Medulla oblongata (tissue), 1 donor: ENCODE data around the gene IGFBP6.

ENCODE experiments used
- DNase-seq: peaks from one replicate; pipeline ENCODE4 v3.0.0-alpha.2; 2015; ENCODE audit errors: extremely low spot score

Gene IGFBP6

DNA sequence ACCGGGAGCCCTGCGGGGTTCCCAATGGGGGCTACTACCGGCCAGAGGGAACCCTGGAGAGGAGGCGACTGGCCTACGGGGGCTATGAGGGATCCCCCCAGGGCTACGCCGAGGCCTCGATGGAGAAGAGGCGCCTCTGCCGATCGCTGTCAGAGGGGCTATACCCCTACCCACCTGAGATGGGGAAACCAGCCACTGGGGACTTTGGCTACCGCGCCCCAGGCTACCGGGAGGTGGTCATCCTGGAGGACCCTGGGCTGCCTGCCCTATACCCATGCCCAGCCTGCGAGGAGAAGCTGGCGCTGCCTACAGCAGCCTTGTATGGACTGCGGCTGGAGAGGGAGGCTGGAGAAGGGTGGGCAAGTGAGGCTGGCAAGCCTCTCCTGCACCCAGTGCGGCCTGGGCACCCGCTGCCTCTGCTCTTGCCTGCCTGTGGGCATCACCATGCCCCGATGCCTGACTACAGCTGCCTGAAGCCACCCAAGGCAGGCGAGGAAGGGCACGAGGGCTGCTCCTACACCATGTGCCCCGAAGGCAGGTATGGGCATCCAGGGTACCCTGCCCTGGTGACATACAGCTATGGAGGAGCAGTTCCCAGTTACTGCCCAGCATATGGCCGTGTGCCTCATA, 37.9 kb upstream of the IGFBP6 start:
- DNase-seq, result no peak

DNA sequence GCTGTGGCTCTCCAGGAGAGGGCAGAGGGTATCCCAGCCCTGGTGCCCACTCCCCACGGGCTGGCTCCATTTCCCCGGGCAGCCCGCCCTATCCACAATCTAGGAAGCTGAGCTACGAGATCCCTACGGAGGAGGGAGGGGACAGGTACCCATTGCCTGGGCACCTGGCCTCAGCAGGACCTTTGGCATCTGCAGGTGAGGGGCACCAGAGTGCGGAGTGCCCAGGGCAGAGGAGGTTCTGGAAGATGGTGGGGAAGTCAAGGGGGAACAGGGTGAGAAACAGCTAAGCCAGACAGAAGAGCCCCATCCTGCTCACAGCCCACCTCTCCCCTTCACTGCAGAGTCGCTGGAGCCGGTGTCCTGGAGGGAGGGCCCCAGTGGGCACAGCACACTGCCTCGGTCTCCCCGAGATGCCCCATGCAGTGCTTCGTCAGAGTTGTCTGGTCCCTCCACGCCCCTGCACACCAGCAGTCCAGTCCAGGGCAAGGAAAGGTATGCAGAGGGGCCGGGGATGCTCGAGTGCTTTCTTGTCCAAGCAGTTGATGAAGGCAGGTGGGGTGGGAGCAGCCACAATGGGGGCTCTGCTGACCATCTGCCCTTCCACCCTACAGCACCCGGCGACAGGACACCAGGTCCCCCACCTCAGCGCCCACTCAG, 37.3 kb upstream of the IGFBP6 start:
- no peak for DNase-seq

DNA sequence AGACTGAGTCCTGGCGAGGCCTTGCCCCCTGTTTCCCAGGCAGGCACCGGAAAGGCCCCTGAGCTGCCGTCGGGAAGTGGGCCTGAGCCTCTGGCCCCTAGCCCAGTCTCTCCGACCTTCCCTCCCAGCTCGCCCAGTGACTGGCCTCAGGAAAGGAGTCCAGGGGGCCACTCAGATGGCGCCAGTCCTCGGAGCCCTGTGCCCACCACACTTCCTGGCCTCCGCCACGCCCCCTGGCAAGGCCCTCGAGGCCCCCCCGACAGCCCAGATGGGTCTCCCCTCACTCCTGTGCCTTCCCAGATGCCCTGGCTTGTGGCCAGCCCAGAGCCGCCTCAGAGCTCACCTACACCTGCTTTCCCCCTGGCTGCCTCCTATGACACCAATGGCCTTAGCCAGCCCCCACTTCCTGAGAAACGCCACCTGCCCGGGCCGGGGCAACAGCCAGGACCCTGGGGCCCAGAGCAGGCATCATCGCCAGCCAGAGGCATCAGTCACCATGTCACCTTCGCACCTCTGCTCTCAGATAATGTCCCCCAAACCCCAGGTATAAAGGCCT, 36.7 kb upstream of the IGFBP6 start:
- DNase-seq, result no peak

DNA sequence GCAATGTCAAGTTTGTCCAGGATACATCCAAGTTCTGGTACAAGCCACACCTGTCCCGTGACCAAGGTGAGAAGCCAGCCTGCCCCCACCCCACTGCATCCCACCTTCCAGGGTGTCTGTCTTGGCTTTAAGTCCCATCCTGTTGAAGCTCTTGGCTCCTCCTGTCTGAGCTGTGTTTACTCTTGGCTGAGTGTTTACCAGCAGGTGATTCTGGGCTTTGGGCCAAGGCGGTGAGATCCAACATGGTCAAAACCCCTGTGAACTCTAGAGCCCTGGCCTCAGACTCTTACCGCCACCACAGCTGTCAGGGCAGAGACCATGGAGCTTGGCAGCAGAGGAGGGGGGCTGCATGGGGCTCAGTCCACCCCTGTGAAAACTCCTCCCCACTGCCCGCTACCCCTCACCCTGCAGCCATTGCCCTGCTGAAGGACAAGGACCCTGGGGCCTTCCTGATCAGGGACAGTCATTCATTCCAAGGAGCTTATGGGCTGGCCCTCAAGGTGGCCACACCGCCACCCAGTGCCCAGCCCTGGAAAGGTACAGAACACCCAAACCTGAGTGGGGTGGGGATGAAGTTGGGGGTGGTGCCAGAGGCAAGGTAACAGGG, 36.0 kb upstream of the IGFBP6 start:
- DNase-seq, result no peak

DNA sequence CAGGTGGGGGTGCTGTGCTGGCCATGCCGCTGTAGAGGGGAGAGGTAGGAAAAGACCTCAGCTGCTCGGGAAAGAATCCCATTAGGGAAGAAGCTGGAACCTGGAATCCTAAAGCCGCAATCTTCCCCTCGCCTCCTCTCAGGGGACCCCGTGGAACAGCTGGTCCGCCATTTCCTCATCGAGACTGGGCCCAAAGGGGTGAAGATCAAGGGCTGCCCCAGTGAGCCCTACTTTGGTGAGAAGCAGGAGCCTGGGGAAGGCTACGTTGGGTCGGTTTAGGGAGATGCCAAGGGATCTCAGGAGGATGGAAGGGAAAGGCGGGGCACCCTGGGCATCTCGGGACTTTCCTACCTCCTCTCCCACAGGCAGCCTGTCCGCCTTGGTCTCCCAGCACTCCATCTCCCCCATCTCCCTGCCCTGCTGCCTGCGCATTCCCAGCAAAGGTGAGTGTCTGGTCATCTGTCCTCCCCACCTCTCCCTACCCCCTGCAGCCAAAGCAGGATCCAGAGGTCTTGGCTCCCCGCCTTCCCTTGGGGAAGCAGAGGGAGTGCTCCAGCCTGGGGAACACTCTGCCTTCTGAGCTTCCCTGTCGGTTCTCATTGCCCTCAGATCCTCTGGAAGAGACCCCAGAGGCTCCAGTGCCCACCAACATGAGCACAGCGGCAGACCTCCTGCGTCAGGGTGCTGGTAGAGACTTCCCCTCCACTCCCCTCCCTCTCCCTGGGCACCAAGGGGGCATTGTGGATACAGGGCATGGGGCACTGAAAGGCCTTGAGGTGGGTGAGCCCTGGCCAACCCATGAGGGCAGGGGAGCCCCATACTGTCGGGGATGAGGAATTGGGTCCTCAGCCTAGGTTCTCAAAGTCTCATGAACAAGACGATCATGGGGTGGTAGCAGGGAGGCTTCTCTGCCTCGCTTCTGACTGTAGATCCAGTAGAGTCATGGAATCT, 35.2 kb upstream of the IGFBP6 start:
- no peak for DNase-seq

DNA sequence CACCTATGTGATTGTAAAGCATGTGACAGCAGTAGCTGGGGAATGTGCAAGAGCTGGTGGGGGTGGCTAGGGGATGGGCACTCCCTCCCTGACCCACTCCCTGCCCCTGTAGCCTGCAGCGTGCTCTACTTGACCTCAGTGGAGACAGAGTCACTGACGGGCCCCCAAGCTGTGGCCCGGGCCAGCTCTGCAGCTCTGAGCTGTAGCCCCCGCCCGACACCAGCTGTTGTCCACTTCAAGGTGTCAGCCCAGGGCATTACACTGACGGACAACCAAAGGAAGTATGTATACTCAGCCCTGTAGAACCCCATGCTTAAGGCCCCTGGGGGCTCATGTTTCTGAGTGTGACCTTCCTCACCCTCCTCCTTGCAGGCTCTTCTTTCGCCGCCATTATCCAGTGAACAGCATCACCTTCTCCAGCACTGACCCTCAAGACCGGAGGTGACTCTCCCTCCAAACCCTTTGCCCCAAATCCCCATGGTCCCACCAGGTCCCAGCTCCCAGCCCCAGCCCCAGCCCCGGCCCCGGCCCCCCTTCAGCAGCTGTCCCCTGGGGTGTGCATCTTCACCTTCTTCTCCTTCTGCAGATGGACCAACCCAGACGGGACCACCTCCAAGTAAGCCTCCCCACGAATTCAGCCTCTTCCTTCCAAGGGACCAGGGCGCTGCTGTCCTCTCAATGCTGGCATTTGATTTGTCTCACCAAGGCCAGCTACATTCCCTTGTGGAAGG, 34.3 kb upstream of the IGFBP6 start:
- no peak for DNase-seq

DNA sequence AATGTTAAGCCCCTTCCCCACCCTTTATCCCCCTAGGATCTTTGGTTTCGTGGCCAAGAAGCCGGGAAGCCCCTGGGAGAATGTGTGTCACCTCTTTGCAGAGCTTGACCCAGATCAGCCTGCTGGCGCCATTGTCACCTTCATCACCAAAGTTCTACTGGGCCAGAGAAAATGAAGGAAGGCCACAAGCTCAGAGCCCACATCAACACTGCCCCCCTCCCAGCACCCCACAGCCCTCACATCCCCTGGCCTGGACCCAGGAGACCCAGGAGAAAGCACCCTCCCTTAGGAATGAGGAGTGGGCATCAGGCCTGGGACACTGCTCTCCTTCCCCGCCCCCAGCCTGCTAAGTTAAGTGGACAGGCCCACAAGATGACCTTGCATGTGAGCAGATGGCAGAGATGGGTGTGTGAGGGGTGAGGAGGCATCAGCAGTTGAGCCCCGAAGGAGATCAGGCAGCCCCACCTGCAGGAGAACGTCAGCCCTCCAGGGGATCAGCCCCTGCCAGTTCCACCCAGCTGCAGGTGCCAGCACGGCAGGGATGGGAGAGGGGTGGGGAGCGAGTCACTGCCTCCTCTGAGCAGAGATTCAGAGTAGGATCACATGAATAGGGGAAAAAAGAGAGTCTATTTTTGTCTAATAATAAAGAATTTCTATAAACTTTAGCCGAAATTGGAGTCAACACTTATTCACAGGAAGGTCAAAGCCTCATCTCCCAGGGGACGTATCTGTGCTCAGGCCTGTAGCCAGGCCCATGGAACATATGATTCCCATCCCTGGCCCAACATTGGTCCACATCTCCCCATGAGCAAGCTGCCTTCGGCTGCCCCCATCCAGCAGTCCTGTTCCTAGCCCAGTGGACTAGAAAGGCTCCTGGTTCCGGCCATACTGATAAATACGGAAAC, 33.5 kb upstream of the IGFBP6 start:
- DNase-seq, result no peak

DNA sequence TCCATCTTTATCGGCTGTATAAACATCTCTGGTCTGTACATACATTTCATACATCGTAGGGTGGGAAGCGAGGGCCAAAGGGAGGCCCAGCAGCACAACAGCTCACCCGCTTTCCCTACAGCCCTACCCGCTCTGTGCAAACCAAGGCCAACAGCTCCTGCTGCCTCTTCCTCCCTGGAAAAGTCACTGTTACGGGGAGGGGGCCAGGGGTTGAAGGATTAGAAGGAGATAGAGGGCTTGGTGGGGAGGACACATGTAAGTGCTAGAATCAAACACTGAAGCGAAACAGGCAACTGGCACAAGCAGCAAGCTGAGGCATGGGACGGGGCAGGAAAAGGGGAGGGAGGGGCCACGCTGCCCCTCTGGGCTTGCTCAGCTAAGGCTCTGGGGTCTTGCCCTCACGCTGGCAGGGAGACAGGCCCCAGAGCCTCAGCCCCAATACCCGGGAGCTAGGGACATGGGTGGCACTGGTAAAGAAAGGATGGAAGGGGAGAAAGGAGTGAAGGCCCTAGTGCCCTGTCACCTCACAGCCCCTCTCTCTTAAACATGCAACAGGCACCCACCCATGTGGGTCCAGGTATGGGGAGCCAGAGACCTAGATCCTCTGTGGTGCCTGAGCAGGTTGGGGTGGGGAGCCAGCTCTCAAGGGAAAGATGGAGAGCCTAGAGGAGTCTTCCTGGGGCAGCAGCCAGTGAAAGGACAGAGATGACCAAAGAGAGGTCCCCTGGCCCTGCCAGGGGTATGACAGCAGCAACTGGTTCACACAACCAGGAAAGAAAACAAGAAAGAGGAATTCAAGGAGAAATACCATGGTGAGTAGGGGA, 32.6 kb upstream of the IGFBP6 start:
- DNase-seq, result no peak

DNA sequence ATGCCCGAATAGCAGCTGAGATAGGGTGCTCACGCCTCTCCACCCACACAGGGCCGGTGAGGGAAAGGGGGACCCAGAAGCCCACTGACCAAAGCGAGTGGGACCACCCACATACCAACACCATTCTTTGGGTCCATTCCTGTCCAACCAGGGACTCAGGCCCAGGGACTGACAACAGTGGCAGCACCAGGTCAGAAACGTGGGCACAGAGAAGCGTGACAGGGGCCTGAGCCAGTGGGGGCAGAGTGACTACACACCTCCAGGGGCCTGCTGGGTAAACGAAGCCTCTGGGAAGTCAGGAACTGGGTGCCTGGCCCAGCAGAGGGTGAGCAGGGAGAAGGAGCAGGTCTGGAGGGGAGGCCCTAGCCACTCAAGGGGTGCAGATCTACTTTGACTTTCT, 32.0 kb upstream of the IGFBP6 start:
- no peak for DNase-seq

DNA sequence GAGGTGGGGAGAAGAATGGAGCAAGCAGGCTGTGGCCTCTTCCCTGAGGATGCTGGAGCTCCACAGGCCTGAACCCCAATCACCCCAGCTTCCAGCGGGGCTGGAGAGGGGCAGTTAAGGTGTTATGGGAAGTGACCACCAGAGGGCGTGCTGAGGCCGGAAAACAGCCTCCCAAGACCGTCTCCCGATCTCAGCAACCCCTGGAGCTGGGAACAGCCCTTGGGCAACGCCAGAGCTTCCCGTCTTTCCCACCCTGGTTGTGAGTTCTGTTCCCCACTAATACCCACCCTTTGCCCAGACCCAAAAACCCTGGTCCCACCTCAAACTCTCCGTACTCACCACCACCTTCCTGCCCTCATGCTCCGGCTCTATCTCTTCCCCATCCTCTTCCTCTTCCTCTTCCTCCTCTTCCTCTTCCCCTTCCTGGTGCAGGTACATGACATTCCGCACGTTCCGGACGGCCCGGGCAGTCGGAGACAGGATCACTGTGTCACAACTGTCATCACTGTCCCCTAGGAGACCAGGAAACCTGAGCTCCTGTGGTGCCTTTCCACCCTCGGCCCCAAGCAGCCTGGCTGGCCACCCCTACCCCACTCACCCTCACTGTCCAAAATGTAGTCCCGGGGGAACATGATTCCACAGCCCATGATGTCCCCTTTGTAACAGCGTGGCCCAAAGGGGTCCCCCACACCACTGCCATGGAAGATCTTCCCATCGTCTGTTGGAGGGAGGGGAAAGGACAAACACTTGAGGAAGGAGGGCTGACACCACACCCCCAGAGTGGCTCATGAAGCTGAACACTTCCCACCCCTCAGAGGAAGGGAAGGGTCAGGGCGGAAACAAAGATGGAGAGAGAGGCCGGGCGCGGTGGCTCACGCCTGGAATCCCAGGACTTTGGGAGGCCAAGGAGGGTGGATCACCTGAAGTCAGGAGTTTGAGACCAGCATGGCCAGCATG, 31.2 kb upstream of the IGFBP6 start:
- peak; percentile 81 for DNase-seq

DNA sequence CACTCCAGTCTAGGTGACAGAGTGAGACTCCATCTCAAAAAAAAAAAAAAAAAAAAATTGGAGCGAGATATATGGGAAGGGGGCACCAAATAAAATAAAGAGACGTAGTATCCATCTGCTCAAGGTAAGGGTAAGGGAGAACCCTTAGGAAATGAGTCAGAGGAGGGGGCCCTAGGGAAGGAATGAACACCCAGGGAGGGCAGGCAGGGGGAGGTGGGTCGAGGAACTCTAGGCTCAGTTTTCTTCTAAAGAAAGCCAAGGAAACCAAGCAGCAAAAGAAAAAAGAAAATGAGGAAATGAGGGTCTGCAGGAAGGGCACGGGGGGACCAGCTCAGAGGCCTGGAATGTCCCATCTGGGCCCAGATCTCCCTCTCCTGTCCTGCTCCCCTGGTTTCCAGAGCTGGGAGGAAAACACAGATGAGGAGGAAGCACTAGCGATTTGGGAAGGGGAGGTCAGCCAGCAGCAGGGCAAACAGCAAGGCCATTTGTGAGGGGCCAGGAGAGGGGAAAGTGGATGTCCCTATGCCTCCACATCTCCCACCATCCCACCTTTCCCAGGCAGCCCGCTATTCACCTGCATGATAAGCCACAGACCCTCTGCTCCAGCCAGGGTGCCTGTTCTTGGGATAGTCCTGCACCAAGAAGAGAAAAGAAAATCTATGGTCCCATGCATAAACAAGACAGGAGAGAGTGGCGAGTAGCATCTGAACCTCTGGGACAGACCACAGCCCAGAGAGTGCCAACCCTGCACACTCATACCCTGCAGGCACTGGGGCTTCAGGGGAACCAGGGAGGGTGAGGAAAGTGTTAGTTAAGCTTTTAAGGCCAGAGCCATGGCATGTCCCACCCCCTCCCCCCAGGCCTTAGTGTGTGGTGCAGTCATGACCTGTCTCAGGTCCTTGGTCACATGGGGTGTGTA, 30.1 kb upstream of the IGFBP6 start:
- DNase-seq, result no peak

DNA sequence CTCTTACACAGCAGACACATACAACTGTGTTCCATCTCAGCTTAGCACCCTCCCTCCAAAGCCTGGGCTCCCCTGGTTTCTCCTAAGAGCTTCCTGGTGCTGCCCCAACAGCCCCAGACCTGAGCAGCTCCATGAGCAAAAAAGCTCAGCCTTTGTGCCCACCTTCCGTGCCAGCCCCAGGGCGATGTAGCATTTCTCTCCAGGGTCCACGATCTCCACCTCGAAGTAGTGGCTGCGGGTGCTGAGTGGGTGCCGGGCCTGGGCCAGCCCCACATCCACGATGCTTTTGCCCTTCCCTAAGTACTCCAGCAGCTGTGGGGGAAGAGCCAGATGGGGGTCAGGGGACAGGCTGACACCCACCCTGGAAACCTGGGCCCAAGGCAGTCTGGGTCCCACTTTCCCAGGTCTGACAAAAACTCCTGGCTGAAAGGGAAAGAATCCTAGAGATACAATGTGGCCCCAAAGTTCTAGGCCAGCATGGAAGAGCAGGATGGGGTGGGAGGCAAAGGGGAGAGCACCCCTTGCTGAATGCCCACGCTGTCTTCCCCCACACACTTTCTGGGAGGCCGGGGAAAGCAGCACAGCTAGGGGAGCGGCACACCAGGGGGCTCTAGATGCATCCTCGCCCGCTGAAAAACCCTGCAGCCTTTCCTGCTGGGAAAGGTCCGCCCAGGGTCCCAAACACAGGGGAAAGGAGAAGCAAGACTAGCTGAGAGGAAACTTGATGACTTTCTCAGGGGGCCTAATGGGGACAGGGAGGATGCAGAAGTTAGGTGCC, 29.3 kb upstream of the IGFBP6 start:
- no peak for DNase-seq

DNA sequence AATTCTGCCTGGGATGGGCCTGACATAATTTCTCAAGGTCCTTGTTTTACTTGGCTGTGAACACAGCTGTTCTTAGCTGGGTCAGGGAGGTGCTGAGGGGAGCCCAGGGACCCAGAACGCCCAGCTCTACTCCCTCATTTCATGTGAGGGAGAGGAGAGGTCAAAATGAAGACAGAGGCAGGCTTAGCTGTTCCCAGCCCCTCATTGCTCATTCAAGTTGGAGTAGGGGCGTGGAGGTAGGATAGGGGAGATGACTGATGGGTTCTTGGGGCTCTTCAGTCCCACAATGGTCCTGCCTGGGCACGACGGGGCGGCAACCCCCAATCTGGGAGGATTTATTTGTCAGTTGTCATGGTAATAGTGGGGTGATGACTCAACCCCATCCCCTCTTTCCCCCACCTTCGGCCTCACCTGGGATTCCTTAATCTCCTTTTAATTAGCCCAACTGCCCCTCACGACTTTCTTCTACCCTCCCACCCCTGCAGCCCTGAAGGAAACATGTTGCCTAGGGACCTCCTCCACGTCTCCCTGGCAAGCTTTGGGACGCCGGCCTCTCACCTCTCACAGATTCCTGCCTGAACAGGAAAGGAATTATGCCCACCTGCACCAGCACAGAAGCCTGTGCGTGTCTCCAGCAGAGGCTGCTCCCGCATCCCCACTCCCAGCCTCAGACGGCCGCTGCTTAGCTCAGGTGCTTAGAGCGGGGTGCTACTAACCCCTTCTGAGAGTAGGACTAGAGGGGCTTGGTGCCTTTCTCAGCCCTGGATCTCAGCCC, 28.5 kb upstream of the IGFBP6 start:
- no peak for DNase-seq

DNA sequence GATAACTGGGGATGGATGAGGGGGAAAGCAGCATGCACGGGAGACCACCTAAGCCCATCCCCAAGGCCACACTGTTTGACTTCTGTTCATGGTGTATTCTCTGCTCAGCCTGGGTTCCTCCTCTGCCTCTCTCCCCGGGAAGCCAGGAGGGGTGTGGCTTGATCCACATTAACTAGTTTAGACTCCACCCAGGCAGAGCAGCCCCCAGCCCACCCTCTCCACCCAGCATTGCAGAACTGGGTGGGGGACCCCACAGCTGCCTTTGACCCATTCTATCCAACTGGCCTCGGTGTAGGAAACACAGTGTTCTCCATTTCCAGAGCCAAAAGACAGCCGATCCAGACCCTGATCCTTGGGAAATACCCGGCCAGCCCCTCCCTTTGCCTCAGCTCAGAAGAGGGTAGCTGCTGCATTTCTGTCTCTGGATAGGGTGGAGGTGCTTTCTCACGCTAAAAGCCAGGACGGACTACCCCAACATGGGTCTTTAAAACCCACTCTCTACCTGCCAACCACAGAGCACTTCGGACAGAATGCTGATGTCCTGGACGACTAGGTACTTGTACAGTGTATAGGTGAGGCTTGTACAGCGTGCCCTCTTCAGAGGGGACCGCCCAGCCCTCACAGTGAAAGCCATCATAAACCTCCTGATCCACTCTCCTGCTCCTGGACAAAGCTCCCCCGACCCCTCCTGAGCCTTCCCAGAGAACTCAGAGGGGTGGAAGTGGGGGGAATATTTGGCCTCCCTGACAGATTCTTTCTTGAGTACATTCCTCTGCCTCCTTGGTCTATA, 27.7 kb upstream of the IGFBP6 start:
- DNase-seq, result no peak
